GM18868 (cell line): ENCODE results near the gene CELSR1.

Source experiments
- ATAC-seq: cut with Tn5 transposase; IDR thresholded peaks from one replicate; pipeline ENCODE4 v1.9.1; 2021; ENCODE audit warnings: mild to moderate bottlenecking, moderate library complexity; ENCODE audit not compliant: unreplicated experiment

CELSR1 gene

DNA sequence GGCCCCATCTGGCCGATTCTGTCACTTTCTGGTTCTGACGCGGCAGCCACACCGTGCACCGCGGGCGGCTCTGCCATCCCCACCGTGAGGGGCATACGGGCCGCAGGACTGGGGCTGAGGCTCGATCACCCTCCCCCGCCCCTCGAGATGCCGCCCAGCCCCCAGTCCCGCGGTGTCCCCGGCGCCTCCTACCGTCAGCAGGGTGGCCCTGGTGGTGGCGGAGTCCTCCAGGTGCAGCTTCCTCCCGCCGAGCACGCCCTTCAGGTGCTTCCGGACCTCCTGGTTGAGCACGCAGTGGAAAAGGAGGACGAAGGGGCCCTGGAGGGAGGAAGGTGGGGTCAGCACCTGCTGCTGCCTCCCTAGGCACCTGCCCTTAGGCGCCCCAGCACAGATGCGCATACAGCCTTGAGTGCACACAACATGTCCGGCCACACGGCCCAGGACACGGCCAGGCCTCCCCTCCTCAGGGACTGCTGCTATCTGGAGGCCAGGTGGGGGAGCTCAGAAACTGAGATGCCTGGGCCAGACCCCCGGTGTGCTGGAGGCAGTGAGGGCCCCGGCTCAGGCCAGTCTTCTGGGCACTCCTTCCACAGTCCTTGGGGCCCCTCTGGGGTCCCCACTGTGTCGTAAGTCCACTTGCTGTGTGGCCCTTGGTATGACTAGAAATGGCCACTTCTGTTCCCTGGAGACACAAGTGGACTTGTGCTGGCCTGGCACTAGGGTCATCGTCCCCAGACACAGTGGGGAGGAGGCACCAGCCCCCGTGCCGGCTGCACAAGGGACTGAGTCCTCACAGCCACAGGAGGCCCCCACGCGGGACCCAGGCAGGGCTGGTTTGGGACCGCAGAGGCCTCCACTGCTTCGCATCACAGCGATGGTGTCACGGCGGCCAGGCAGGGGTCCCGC, 170.4 kb downstream of the CELSR1 start:
- no peak for ATAC-seq

DNA sequence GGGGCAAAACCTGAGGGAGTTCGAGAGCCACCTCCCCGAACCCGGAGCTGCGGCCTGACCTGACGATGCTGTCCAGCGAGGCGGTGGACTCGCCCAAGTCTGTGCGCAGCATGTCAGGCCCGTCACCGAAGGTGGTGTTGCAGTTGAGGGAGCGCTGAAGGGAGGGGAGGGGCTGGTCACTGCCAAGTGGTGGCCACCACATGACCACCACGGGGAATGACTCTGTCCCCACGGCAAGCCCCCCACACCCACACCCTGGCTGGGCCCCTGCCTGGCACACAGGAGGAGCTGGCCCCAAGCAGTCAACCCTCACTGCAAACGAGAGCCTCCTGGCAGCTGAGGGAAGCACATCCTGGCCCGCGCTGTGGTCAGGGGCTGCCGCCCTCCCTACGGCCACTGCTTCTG, 171.1 kb downstream of the CELSR1 start:
- ATAC-seq, result no peak

DNA sequence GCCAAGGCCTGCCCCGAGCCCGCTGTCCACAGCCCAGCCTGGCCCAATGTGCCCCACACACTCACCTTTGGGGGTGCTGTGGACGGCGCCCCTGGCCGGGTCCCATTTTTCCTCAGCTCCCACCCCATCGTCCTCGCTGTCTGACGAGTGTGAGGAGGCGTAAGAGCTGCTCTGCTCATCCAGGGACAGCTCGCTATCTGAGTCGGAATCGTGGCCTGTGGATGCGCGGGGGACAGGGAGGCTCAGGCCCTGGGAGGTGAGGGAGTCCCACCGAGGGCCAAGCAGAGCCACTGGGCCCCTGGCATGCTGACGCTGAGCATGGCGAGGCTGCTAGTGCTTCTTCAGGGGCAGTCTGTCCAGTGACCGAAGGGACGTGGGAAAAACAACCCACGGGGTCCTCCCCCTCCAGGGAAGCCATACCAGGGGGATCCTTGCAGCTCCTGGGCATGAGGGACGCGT, 172.2 kb downstream of the CELSR1 start:
- no peak for ATAC-seq

DNA sequence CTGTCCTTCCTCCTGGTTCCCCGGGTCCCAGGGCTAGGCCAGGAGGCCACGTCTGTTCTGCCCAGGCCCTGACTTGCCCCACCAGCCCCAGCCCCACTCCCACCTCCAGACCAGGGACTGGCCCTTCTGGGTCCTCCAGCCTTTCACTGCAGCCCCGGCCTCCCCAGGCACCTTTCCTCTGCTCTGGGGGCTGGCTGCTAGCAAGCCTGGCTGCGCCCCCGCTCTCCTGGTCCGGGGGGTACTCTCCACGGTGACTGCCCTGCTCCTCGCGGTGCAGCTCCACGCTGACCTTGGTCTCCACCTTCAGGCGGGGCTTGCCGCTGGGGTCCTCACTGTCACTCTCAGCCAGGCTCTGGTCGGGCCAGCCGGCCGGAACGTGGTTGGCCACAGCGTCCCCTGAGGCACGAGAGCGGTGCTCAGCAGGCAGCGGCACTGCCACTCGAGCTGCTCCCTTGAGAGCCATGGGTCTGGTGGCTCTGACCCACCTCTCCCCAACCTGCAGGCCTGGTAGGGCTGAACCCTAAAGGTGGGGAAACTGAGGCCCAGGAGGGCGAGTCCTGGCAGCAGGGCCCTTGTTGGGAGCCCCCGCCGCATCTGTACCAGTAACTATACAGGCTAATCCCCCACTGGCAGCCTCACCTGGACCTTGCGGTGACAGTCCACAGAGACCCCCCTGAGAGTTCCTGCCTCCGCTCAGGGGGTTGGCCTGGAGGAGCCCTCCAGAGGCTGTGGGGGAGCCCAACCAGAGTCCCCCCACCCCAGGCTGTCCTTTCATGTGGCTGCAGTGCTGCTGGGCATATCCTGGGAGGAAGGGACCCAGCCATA, 172.9 kb downstream of the CELSR1 start:
- ATAC-seq, result no peak

DNA sequence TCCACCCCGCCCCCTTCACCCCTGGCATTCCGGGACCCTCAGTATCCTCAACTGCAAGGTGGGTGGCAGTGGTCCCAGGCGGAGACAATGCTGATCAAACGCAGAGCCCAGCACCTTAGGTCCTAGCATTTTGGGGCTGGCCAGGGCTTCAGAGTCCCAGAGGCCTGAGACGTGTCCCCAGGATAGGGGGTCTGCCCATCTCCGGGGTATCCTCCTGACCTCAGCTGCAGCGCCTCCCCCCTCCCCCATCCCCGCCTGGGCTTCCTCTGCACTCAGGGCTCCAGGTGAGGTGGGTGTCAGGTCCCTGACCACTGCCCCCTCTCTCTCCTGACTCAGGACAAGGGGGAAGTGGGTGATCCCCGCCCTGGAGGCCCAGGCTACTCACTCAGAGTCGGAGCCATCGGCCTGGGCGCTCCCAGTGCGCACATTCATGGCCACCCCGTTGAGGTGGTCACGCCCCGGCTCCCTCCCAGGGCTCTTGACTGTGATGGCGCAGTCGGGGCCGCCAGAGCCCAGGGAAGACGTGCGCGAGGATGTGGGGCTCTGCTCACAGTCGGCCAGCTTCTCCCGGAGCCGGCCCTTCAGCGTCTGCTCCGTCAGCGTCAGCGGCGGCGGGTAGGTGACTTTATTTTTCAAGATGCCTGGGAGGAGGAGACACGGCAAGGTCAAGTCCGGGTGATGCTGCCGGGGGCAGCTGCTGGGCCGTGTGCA, 173.7 kb downstream of the CELSR1 start:
- no peak for ATAC-seq

DNA sequence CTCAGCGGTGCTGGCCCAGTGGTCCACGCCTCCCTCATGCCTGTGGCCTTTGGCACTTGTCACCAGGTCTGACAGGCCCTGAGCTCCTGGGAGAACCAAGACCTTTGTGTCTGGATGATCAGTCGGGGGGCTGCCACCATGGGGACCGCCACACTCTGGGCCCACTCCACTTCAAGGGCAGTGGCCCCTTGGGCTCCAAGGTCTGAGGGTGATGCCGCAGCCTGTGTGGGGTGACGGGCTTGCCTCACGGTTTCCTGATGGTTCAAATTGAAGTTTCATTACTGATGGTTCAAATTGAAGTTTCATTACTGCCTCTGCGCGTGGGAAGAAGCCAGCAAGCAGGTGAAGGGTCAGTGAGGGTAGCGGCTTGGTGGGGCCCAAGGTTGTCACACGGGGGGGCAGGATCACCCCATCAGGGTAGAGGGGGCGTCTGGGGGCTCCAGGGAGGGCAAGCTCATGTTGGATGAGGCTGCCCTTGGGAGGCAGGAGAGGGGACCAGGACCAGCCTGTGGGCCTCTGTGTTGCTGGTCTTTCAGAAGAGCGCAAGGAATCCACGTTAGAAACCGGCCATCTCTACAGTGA, 174.4 kb downstream of the CELSR1 start:
- no peak for ATAC-seq

DNA sequence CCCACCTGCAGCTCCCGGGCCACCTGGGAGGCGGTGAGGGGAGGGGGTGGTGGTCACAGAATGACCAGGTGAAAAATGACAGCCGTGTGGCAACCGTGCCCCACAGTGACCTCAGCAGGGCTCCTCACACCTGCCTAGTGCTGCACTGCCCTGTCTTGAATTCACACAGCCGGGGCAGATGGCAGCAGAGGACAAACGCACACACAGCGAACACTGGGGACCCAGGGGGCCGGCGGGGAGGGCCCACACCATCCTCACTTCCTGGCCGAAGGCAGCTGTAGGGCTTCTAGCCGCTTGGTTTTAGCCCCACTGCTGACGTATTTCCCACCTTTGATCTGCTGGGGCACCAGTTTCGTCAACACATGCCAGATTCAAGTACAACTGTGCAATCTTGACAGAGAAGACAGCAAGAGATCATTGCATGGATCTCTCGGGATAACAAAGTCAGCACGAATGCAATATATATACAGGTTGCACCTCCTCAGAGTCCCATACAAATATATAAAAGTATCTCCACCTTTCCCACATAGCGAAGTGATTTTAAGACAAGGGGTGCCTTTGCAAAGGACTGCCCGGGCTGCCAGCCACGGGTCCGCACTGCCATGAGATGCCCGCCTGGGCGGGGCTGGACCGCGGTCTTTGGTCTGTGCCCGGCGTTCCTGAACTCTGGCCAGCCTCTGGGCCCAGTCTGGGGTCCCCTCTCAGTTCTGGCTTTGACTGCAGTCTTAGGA, 175.1 kb downstream of the CELSR1 start:
- ATAC-seq, result no peak

DNA sequence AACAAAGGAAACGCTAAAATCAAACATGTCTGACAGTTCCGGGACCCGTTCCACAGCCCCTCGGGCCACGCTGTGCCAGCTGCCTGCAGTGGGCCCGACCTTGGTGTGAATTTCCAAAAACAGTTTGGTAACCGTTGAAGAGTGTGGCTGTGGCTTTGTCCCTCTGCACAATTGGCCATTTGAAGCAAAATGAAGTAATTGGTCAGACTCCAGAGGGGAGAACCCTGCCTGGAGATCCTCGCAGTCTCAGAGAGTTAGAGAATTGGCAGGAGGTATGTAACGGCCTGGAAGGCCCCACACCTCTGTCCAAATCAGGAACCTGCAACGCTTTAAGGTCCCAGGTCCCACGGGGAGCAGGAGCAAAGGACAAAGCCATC, 175.6 kb downstream of the CELSR1 start:
- no peak for ATAC-seq

DNA sequence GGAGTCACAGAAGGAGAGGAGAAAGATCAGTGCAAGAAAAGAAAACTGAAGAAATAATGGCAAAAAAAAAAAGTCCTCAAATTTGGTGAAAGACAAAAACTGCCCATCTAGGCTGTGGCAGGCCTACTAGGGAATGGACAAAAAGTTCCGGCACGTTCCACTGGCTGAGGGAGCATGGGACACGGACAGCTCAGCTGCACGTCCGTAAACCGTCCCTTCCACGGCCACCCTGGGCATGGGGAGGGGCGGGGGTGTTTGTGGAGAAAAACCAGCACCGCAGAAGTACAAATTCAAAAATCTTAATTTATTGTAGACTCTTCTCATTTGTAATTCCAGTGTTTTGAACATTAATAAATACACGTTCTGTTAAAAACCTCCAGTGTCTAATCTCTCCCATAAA, 176.5 kb downstream of the CELSR1 start:
- ATAC-seq, result no peak

DNA sequence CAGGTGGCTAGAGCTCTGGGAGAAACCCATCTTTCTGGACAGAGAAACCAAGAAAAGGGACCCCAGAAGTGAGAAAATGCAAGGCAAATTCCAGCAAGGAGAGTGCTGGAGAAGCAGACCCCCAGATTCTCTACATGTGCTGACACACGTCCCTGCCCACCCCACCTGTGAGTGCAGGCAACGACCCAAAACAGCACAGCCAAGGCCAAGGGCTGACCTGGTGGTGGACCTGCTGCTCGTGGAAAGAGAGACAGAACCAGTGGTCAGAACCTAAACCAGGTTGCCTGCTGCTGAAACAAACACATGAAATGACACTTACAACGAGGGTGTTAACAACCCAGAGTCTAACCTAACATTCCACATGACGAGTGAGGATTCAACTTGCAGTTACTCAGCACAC, 177.3 kb downstream of the CELSR1 start:
- ATAC-seq, result no peak

DNA sequence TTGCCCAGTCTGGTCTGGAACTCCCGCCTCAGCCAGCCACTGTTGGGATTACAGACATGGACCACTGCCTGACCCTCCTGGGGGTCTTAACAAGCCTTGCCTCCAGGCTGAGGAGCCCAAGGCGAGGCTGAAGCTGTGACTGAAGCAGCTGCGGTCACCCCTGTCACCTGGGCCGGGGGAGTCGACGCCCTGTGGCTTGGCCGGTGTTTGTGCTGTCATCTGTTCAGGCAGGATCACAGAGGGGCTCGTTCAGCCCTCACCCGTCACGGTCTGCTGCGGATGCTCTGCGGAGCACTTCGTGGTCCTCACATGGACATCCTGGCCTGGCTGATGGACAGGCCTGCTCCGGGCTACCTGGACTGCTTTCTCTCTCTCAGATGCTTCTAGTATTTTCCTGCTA, 178.1 kb downstream of the CELSR1 start:
- no peak for ATAC-seq

DNA sequence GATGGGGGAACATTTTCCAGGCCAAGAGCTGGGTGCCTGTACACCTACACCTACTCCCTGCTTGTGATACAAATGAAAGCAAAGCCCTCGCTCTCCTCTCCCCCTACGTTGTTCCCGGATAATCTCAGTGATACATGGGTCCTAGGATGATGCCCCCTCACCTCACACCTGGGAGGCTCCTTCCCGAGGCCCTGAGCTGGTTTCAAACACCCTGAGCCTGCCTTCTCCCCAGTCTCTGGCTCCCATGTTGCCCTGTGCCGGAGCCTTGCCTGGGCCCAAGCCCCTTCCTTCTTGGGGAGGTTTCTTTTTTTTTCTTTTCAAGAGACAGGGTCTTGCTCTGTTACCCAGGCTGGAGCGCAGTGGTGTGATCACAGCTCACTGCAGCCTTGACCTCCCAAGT, 178.7 kb downstream of the CELSR1 start:
- ATAC-seq, result no peak

DNA sequence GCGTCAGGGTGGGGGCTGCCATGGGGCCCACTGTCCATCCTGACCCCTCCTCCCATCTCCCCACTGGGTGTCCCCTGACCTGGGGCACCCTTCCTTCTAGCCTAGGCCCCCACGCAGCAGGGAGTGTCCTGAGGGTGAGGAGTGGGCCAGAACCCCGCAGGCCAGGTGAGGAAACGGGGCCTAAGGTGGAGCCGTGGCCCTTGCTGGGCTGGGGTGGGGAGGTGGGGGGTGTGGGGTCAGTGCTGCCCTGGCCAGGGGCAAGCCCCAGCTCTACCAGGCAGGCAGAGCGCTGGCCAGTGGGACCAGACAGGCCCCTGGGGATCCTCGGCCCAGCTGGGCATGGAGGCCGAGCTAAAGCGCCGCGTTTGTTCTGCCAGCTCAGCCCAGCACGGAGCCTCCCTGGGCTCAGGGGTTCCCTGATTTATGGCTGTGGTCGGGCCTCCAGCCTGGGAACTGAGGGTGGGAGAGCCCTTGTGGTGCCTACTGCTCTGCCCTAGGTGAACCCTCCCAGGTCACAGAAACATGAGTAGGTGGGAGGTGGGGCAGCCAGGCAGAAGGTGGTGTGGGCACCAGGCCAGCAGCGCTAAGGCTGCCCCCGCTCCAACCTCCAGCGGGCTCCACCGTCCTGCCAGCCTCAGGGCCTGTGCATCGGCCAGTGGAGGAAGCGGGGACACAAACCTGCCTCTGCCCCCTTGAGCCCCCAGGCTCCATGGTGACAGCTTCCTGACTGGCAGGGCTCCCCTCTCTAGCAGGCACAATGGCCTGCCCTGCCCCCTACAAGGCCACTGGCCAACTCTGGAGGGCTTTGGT, 179.5 kb downstream of the CELSR1 start:
- no peak for ATAC-seq

DNA sequence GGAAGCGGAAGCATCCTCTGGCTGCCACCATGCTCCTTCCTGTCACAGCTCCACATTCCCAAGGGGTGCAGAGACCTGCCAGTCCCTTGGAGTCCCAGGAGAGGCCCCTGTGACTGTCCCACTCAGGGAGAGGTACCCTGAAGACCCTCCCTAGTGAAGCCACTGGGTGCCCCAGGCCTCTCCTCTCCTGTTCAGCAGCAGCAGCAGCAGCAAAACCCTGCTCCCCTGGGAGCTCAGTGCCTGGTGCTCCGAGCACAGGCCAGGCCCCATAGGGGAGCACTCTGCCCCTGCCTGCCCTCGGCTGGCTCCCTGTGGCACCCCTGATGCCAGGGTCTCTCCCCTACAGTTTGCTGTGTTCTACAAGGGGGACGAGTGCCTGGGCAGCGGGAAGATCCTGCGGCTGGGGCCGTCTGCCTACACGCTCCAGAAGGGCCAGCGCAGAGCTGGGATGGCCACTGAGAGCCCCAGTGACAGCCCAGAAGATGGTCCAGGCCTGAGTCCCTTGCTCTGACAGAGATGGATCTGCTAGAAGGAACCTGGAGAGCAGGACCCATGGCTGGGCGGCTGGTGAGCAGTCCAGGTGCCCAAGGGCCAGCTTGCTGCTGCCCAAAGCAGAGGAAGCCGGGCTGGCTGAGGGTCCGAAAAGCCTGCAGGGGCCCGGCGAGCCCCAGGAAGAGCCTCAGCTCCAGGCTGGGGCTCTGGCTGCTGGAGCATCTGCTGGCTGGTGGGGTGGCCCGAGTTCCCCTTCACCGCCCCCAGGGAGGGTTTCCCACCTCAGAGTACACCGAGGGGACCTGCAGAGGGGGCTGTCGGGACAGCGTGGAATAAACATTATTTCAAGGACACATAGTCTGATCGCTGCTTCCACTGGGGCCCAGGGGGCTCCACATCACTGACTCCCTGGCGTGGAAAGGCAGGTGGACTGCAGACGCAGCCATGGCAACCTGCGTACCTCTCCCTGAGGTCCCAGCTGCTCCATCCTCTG, 180.6 kb downstream of the CELSR1 start:
- ATAC-seq, result no peak

DNA sequence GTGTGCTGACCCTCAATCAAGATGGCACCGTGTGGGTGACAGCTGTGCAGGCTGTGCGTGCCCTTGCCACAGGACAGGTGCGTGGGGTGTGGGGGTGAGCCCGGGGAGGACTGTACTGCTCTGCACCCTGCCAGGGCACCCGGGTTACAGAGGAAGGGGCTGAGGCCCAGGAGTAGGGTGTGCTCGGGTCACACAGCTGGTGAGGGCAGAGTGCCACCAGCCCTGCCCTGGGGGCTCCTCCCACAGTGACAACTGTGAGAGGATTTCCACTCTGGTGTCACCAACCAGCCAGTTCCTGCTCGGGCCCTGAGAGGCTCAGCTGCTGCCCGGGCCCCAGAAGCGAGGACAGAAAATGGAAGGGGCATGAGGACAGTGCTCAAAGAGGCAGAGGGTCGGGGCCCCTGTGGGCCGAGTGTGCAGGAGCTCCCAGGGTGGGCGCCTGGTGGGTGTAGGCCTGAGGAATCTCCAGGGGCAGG, 181.4 kb downstream of the CELSR1 start:
- ATAC-seq, result no peak

DNA sequence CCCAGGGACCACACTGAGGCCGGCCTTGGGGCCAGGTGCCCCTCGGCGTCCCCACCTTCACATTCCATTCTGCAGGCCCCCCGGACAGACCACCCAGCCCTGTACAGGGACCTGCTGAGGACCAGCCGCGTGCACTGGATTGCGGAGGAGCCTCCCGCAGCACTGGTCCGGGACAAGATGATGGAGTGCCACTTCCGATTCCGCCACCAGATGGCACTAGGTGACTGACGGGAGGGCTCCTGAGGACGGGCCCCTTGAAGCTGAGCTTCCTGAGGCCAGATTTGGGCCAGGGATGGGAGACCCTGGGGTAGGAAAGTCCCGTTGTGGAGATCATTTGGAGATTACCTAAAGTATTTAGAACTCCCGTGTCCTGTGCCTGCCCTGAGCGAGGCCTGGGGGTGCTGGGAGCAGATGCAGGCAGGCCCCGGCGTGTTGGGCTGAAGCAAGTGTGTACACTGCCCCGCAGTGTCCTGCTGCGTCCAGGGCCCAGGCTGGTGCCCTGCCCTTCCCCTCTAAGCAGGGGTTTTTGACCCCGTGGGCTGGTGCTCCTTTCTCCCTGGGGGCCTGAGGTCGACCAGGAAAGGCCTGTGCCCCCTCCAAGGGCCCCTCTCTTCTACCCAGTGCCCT, 181.9 kb downstream of the CELSR1 start:
- ATAC-seq, result no peak

DNA sequence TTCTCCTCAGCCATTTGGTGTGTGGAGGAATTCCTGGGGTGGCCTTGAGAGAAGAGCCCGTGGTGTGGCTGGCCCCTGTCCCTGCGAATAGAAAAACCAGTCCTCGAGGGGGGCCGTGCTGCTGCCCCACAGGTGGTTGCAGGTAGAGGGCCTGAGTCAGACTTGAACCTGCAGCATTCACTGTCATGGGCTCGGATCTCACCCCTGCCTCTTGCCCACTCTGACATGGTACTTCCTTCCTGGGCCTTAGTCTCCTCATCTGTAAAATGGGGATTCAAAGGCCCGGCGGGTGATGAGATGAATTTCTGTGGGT, 182.5 kb downstream of the CELSR1 start:
- ATAC-seq, result no peak
